GM12892 (cell line): ENCODE data around the gene DAB2IP.

ENCODE experiments used
- POLR2A ChIP-seq: IDR thresholded peaks from 2 replicates; pipeline ENCODE4 v1.6.1; 2011; ENCODE audit warnings: low read depth, low read length, control low read depth
- POLR2AphosphoS5 ChIP-seq: IDR thresholded peaks from 2 replicates; pipeline ENCODE4 v1.6.1; 2011; ENCODE audit warnings: low read depth, low read length, control low read depth
- TAF1 ChIP-seq: IDR thresholded peaks from 2 replicates; pipeline ENCODE4 v1.6.1; 2011; ENCODE audit warnings: low read depth, mild to moderate bottlenecking, control low read depth, low read length, borderline replicate concordance

GRCh38 chr9:121741228-121741918 is 89.9 kb downstream of the DAB2IP start:
- TF ChIP-seq POLR2A (no peak), POLR2AphosphoS5 (no peak), TAF1 (no peak)
